Osteoblast (primary cell): ENCODE measurements around the gene WASF3. TPM values are rescaled to one million over a fixed set of nuclear protein-coding genes. Genes with fewer than 3 reads are reported as not detected.
"Not testable (repeated sequence)": the region's sequence is repeated elsewhere in the genome, so short reads cannot be mapped to it uniquely, and the experiment has no call there.

Experiments
- DNase-seq: peaks from one replicate; pipeline ENCODE4 v3.0.0; 2011; ENCODE audit warnings: low spot score, mixed read lengths; ENCODE audit not compliant: insufficient read length; ENCODE audit errors: missing footprints
- H2AFZ ChIP-seq: 2 replicates; pipeline ENCODE4 v1.6.0; 2011; ENCODE audit warnings: mild to moderate bottlenecking, low read length
- H3K27ac ChIP-seq: 2 replicates; pipeline ENCODE4 v1.5.1; 2011; ENCODE audit warnings: mild to moderate bottlenecking, low read depth, low read length, moderate library complexity
- H3K27me3 ChIP-seq: 2 replicates; pipeline ENCODE4 v1.6.0; 2012; ENCODE audit warnings: mild to moderate bottlenecking, control low read depth, inconsistent platforms, low read length, moderate library complexity; ENCODE audit not compliant: insufficient read depth
- H3K36me3 ChIP-seq: 2 replicates; pipeline ENCODE4 v1.5.1; 2011; ENCODE audit warnings: mild to moderate bottlenecking, low read length, control low read depth, moderate library complexity; ENCODE audit not compliant: insufficient read depth
- H3K4me1 ChIP-seq: 2 replicates; pipeline ENCODE4 v1.5.1; 2011; ENCODE audit warnings: mild to moderate bottlenecking, low read length, control low read depth, moderate library complexity; ENCODE audit not compliant: insufficient read depth
- H3K4me2 ChIP-seq: 2 replicates; pipeline ENCODE4 v1.6.0; 2011; ENCODE audit warnings: mild to moderate bottlenecking, low read length; ENCODE audit not compliant: insufficient read depth
- H3K4me3 ChIP-seq: fragments of 200-600 bp; sonication (generic); 3 replicates; pipeline ENCODE4 v1.5.1; 2012; ENCODE audit warnings: mild to moderate bottlenecking, low read length, inconsistent platforms; ENCODE audit not compliant: insufficient read depth
- H3K79me2 ChIP-seq: 2 replicates; pipeline ENCODE4 v1.6.0; 2012; ENCODE audit warnings: mild to moderate bottlenecking, low read length, control low read depth, inconsistent platforms; ENCODE audit not compliant: insufficient read depth
- H3K9me3 ChIP-seq: 2 replicates; pipeline ENCODE4 v1.5.1; 2011; ENCODE audit warnings: low read depth, low read length, control low read depth
- H4K20me1 ChIP-seq: 2 replicates; pipeline ENCODE4 v1.6.0; 2012; ENCODE audit warnings: mild to moderate bottlenecking, low read length, control low read depth; ENCODE audit not compliant: insufficient read depth
- total RNA-seq: library from RNA; depleted of rRNA; stranded (reverse); fragments of >200 nt; gene quantifications from 2 replicates; pipeline ENCODE4 v1.2.3, GENCODE V29; 2012
- TF ChIP-seq, protein P1 (sequence below): IDR thresholded peaks from 2 replicates; pipeline ENCODE4 v1.5.1; 2011; ENCODE audit warnings: mild to moderate bottlenecking, low read depth, low read length, moderate library complexity; ENCODE audit errors: extremely low read depth

WASF3 gene
- total RNA-seq, 1 donor: 23.5 TPM

DNA sequence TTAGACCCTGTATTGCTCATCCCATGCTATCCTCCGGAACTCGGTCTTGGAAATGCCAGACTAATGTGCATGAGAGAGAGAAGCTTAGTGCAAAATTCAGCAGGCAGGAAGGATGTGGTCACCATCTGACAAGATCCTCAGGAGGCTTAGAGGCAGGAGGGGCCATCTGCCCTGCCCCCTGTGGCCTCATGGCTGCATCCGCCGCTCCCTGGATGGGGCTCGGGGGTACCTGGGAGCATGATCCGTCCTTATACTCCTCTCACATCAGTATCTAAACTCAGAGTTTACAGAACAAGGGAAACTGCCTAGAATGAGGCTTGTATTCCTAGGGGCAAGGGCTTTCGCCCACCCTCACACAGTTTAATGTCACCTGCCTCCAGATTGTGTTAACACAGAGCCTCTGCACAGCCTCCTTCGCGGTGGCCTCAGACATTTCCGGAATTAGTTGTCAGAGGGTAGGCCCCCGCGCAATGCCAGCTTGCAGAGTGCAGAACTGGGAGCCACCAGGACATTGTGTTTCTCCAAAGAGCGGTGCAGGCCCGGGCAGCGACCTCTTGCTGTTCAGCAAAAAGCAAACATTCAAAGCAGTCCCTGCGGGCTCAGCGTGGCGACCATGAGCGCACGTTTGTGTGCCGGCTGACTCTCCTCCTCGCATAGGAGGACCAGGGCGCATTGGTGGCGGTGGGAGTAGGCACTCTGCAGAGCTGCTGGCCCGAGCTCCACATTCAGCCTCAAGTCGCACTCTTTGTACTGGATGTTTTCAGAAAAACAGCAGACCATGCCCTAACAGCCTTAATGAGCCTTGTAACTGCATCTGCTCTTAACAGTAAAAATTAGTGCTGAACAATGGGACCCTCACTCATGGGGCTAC lies 164.0 kb downstream of the WASF3 start:
- H2AFZ ChIP-seq: no peak overlapping the region
- no peaks in the 10 kb centered on the region for H4K20me1 ChIP-seq
- H3K27me3 ChIP-seq: peaks cover 2% of the 10 kb centered on the region
- H3K4me2 ChIP-seq: no peak overlapping the region
- no peaks in the 10 kb centered on the region for H3K9me3 ChIP-seq
- no peak overlapping the region for H3K4me3 ChIP-seq
- TF ChIP-seq, protein P1, sequence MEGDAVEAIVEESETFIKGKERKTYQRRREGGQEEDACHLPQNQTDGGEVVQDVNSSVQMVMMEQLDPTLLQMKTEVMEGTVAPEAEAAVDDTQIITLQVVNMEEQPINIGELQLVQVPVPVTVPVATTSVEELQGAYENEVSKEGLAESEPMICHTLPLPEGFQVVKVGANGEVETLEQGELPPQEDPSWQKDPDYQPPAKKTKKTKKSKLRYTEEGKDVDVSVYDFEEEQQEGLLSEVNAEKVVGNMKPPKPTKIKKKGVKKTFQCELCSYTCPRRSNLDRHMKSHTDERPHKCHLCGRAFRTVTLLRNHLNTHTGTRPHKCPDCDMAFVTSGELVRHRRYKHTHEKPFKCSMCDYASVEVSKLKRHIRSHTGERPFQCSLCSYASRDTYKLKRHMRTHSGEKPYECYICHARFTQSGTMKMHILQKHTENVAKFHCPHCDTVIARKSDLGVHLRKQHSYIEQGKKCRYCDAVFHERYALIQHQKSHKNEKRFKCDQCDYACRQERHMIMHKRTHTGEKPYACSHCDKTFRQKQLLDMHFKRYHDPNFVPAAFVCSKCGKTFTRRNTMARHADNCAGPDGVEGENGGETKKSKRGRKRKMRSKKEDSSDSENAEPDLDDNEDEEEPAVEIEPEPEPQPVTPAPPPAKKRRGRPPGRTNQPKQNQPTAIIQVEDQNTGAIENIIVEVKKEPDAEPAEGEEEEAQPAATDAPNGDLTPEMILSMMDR: no peak
- no peak overlapping the region for H3K27ac ChIP-seq
- no peaks in the 10 kb centered on the region for H3K36me3 ChIP-seq
- H3K79me2 ChIP-seq: no peaks in the 10 kb centered on the region
- no peaks in the 10 kb centered on the region for H3K4me1 ChIP-seq
- DNase-seq: peak; percentile 70

DNA sequence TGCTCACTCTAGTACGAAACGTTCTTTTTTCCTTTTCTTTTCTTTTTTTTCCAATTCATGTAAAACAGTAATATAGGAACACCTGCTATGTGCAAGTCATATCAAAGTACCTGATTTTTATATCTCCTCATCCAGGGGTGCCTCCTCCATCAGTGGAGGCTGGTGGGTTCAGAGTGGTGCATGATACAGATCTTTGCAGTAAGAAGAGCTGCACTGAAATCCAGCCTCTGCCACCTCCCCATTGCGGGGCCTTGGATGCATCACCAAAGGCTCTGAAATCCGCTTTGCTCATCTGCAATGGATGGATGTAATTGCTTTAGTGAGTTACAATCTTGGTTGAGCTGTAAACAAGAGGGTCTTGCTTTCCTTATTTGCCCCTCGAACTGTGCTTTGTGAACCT lies 164.8 kb downstream of the WASF3 start:
- Histone ChIP-seq H3K4me1 (no peaks in the 10 kb centered on the region), H3K4me3 (no peak overlapping the region), H3K36me3 (no peaks in the 10 kb centered on the region), H3K27ac (no peak overlapping the region), H3K9me3 (no peaks in the 10 kb centered on the region), H4K20me1 (no peaks in the 10 kb centered on the region), H3K79me2 (no peaks in the 10 kb centered on the region), H2AFZ (no peak overlapping the region), H3K4me2 (no peak overlapping the region), H3K27me3 (peaks cover 4% of the 10 kb centered on the region)
- no peak for DNase-seq
- TF ChIP-seq, protein P1: no peak

DNA sequence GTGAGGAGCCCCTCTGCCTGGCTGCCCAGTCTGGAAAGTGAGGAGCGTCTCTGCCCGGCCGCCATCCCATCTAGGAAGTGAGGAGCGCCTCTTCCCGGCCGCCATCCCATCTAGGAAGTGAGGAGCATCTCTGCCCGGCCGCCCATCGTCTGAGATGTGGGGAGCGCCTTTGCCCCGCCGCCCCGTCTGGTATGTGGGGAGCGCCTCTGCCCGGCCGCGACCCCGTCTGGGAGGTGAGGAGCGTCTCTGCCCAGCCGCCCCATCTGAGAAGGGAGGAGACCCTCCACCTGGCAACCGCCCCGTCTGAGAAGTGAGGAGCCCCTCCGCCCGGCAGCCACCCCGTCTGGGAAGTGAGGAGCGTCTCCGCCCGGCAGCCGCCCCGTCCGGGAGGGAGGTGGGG lies 166.1 kb downstream of the WASF3 start:
- not testable (repeated sequence) for H3K4me1 ChIP-seq

DNA sequence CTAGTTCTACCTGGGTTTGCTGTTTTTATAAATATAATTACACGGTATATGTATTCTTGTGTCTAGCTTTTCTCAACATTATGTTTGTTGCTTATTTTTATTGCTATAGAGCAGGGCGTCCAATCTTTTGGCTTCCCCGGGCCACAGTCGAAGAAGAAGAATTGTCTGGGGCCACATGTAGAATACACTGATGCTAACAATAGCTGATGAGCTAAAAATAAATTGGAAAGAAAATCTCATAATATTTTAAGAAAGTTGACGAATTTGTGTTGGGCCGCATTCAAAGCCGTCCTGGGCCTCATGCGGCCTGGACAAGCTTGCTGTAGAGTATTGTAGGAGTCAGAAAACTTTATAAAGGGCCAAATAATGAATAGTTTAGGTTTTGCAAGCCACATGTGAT lies 169.2 kb downstream of the WASF3 start:
- no peak overlapping the region for H3K27ac ChIP-seq
- no peaks in the 10 kb centered on the region for H3K4me1 ChIP-seq
- H3K4me2 ChIP-seq: no peak overlapping the region
- DNase-seq: no peak
- no peaks in the 10 kb centered on the region for H3K9me3 ChIP-seq
- TF ChIP-seq, protein P1: no peak
- no peak overlapping the region for H3K4me3 ChIP-seq
- H3K27me3 ChIP-seq: peaks cover 4% of the 10 kb centered on the region
- no peaks in the 10 kb centered on the region for H3K79me2 ChIP-seq
- no peak overlapping the region for H2AFZ ChIP-seq
- no peaks in the 10 kb centered on the region for H4K20me1 ChIP-seq
- no peaks in the 10 kb centered on the region for H3K36me3 ChIP-seq

More for the DNA sequence above, 166.1 kb downstream of the WASF3 start:
- H2AFZ ChIP-seq, H3K27me3 ChIP-seq, H3K9me3 ChIP-seq, H4K20me1 ChIP-seq, H3K36me3 ChIP-seq, H3K79me2 ChIP-seq, DNase-seq, H3K4me3 ChIP-seq, H3K4me2 ChIP-seq, H3K27ac ChIP-seq: not testable (repeated sequence)
